H1 (cell line): ENCODE data around the gene ABI3BP. TPM values are rescaled to one million over a fixed set of nuclear protein-coding genes. Genes with fewer than 3 reads are reported as not detected.

ENCODE experiments used
- CHD7 ChIP-seq: fragments of 300-600 bp; sonication (generic); IDR thresholded peaks from 2 replicates; pipeline ENCODE4 v1.7.1; 2012; ENCODE audit warnings: low read length, moderate library complexity, mild to moderate bottlenecking, inconsistent platforms; ENCODE audit not compliant: insufficient replicate concordance
- CREB1 ChIP-seq: IDR thresholded peaks from 2 replicates; pipeline ENCODE4 v1.6.1; 2012; ENCODE audit warnings: inconsistent platforms
- JUND ChIP-seq: IDR thresholded peaks from 2 replicates; pipeline ENCODE4 v1.6.1; 2011; ENCODE audit warnings: mild to moderate bottlenecking, improper control_type of control experiment, low read length
- POU5F1 ChIP-seq: IDR thresholded peaks from 2 replicates; pipeline ENCODE4 v1.6.1; 2011; ENCODE audit warnings: low read depth, mild to moderate bottlenecking, low read length, moderate library complexity
- RNF2 ChIP-seq: fragments of 200-900, 300-1000 bp; sonication (generic); IDR thresholded peaks from 2 replicates; pipeline ENCODE4 v1.7.1; 2016; ENCODE audit warnings: borderline replicate concordance, low read depth, mild to moderate bottlenecking, antibody characterized with exemption, low read length; ENCODE audit not compliant: poor library complexity, severe bottlenecking; ENCODE audit errors: missing control alignments
- SIRT6 ChIP-seq: IDR thresholded peaks from one replicate; pipeline ENCODE4 v1.7.1; 2012; ENCODE audit warnings: low read length, inconsistent platforms
- SIX5 ChIP-seq: IDR thresholded peaks from 2 replicates; pipeline ENCODE4 v1.6.1; 2011; ENCODE audit warnings: mild to moderate bottlenecking, low read depth, low read length
- polyA plus RNA-seq, 7 experiments: library from polyadenylated mRNA; depleted of rRNA in 3 of 7; stranded (reverse) in 5 of 7; unstranded in 2 of 7; fragments of >200 nt in 5 of 7; fragments of 200-250 nt in 2 of 7; gene quantifications; 1 replicate in 5 of 7; 2 replicates in 1 of 7; 4 replicates in 1 of 7; pipeline versions ENCODE4 v1.2.1 to v1.2.3, GENCODE V29; 2011 to 2013; ENCODE audit warnings: missing spikeins in 2 of 7, mixed read lengths in 2 of 7
- total RNA-seq: library from RNA; stranded (reverse); fragmentation: NEBNext Ultra II Directional; extraction: Animal tissue kit (Norgen Biotek cat#: 25700); gene quantifications from 2 replicates; pipeline ENCODE4 v1.2.1, GENCODE V29; 2021
- TF ChIP-seq, protein P1 (sequence below): IDR thresholded peaks from 2 replicates; pipeline ENCODE4 v1.6.1; 2012; ENCODE audit warnings: inconsistent platforms

ABI3BP gene
- total and polyA plus RNA-seq, 2 of the 8 experiments (the other 6 are each of a cell fraction or from before 2014, with no cell fraction given) = 0.08 to 0.32 TPM

DNA sequence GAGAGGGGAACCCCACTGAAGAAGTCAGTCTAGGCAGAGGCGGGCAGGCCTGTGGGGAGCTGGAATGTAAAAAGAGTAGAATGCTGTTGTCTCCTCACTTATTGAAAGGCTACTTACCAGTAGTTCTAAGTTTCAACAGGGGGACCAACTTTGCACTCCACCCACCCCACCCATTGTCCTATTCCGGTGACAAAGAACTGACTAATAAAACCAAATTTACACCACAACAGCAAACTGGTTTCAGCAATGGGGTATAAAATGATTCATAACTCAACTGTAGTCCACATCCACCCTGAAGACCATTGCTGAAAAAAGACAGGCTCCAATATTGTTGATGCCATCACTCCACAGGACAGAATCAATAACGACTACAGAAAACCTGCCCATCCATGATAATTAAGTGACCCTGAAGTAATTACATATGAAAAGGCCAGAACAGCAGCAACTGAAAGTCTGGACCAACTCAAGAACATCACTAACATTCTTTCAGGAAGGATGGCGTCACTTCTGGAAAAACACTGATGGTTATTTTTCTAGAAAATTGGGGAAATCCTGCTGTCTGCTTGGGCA, 80.2 kb downstream of the ABI3BP start (continued):
- TF ChIP-seq CHD7 (no peak), POU5F1 (no peak), RNF2 (no peak), SIX5 (no peak), SIRT6 (no peak), JUND (no peak), CREB1 (no peak)
- TF ChIP-seq, protein P1, sequence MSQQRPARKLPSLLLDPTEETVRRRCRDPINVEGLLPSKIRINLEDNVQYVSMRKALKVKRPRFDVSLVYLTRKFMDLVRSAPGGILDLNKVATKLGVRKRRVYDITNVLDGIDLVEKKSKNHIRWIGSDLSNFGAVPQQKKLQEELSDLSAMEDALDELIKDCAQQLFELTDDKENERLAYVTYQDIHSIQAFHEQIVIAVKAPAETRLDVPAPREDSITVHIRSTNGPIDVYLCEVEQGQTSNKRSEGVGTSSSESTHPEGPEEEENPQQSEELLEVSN = no peak
